ENCODE data around the gene KL.

Gene KL

DNA sequence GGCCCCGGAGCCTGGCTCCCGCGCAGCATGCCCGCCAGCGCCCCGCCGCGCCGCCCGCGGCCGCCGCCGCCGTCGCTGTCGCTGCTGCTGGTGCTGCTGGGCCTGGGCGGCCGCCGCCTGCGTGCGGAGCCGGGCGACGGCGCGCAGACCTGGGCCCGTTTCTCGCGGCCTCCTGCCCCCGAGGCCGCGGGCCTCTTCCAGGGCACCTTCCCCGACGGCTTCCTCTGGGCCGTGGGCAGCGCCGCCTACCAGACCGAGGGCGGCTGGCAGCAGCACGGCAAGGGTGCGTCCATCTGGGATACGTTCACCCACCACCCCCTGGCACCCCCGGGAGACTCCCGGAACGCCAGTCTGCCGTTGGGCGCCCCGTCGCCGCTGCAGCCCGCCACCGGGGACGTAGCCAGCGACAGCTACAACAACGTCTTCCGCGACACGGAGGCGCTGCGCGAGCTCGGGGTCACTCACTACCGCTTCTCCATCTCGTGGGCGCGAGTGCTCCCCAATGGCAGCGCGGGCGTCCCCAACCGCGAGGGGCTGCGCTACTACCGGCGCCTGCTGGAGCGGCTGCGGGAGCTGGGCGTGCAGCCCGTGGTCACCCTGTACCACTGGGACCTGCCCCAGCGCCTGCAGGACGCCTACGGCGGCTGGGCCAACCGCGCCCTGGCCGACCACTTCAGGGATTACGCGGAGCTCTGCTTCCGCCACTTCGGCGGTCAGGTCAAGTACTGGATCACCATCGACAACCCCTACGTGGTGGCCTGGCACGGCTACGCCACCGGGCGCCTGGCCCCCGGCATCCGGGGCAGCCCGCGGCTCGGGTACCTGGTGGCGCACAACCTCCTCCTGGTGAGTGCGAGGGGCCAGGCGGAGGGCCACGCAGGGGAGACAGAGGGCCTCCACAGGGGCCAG is at the start of gene KL:
Gene KL, plus strand, starts transcription at position 10 of the 909 bp plus-strand sequence. Its CDS starts 18 bp downstream, at position 28.
- DNase-seq, result peak; percentile 39

DNA sequence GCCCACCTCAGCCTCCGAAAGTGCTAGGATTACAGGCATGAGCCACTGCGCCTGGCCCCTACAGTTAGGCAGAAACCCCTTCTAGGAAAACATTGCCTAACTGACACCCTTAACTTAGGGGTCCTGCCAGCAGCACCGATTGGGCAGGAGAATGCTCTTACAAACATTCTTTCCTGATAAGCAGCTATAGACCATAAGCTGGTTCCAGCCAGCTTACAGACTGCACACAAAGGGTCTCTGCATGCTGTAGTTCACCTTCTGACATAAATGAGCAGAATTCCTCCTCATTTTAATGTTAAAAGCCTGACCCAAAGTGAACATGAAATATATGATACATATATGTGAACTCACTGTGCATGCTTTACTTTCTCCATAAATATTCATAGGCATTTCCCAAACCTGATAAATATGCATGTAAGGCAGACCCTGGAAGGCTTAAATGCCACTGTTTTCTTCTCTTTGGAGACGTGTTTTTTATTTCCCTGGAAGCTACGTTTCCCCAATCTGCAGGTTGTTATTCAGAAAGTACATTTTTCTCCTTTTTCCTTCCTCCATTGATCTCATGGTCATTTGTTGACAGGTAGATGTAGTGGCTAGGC is 48.5 kb upstream of the KL start:
- DNase-seq, result no peak

DNA sequence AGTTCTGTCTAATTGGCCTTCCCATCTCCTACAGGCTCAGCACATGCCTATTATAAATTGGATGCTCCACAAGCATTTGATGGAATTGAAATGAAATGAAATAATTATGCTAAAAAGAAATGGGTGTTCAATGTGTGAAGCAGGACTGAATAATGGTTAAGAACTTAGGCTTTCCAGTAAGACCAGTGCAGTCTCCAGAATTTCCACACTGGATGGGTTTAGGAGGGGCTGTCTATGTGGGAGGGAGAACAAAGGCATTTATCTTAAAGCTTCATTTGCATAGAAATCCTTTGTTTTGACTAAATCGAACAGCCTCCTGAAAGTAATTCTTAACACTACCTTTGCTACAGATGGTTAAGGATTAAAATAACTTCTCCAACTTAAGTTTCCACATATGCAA is 47.9 kb upstream of the KL start:
- no peak for DNase-seq

DNA sequence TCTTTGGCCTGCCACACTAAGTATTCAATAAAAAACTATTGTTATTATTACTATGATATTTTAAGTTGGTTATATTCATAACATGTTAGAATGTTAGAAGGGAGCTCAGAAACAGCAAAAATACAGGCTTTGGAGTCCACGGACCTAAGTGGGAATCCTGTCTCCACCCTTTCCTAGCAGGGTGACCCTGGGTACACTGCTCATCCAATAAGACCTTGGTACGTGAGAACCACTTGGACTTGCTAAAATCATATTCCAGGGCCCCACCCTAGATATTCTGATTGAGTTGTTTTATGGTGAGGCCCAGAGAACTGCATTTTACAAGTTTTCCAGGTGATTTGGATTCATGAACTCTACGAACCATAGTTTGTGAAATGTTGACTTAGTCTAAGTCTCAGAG is 47.4 kb upstream of the KL start:
- DNase-seq, result no peak

DNA sequence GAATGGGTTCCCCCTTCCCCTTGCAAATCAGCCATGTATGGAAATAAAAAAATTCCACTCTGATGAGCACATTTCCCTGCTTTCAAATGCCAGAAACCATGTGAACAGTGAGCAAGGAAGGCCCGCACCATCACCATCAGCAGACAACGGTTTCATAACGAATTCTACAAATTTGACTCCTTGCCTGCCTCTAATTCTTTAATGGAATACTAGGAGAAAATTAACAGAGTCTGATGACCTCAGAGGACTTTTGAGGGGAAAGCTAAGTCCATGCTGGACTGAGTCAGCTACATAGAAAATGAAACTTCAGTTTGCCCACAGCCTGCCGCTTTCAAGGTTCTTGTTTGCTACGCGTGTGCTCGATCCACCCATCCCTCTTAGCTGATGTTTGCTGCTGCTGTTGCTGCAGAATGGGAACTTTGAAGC is 46.7 kb upstream of the KL start:
- no peak for DNase-seq

DNA sequence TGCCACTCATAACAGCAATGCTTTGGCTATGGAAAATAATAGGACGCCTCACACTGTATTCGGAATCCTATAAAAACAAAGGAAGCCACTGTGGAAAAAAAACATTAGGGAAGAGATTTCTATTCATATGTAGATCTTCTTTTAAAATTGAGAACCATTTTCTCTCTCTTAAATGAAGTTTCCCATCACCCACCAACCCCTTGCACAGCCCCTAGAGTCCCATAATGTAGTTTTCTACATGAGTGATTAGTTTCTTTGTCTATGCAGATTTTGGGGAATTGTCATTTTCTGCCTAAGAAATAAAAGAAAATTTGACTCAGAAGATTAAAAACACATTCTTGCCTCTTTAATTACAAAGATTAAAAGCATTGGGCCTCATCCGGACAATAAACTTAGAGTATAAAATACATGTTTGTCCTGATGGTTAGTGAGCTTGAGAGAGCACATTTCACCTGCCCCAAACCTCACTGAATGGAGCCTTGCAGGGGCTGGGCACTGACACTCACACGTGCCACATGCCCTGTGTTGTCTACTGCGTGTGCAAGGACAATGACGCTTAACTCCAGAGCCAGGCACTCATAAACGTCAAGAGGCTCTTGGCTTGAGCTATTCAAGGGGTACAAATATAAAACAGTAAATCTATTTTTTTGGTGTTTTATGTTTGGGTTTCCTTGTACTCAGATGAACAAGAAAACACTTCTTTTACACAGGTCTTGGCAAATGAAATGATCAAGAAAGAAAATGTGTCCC is 40.0 kb upstream of the KL start:
- no peak for DNase-seq

DNA sequence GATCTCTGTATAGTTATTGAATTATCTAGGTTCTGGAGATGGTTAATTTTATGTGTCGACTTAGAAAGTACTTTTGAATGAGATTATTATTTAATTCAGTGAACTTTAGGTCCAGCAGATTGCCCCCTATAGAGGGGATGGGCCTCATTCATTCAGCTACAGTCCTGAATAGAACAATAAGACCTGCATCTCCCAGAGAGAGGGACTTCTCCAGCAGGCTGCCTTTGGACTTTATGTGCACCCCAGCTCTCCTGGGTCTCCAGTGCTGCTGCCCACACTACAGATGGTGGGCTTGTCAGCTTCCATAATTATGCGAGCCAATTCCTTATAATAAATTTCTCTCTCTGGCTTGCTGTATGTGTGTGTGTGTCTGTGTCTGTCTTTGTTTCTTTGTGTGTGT is 39.3 kb upstream of the KL start:
- no peak for DNase-seq

DNA sequence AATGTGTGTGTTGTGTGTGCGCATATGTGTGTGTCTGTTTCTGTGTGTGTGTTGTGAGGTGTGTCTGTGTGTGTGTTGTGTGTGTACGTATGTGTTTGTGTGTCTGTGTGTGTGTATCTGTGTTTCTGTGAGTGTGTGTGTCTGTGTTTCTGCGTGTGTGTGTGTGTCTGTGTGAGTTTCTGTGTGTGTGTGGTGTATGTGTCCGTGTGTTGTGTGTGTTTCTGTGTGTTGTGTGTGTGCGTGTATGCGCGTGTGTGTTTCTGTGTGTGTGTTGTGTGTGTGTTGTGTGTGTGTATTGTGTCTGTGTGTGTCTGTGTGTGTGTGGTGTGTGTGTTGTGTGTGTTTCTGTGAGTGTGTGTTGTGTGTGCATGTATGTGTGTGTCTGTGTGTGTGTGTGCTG is 38.9 kb upstream of the KL start:
- DNase-seq, result no peak

DNA sequence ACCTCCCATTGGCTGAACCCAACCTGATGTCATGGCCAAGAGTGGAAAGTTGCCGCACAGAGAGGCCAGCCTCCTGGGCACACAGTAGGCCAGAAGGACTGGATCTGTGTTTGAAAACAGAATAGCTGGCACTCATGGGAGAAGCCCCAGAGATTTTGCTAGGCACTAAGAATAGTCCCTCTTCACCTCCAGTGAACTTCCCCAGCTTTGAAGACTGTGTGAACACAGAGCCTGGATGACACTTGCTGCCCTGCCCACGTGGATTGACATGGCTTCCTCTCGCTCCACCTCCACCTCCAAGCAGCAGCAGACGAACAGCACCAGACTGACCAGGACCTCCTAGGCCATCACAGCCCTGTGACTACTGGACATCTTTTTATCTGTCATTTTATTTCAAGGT is 37.9 kb upstream of the KL start:
- no peak for DNase-seq

DNA sequence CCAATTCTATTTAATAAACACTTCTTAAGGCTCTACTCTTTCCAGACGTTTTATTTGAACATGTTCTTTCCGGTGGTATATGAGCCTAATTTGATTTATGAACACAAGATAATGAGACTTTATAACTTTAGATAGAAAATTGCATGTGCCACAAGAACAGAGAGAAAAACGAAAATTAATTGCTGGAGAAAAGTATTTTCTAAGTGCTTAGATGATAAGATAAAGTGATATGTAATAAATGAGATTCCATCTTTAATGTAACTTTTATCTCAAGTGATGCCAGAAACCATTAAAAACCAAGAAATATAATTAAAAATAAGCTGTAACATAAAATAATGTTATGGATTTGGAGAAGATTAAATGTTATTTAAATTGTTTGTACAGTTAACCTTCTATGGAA is 33.2 kb upstream of the KL start:
- DNase-seq, result no peak

DNA sequence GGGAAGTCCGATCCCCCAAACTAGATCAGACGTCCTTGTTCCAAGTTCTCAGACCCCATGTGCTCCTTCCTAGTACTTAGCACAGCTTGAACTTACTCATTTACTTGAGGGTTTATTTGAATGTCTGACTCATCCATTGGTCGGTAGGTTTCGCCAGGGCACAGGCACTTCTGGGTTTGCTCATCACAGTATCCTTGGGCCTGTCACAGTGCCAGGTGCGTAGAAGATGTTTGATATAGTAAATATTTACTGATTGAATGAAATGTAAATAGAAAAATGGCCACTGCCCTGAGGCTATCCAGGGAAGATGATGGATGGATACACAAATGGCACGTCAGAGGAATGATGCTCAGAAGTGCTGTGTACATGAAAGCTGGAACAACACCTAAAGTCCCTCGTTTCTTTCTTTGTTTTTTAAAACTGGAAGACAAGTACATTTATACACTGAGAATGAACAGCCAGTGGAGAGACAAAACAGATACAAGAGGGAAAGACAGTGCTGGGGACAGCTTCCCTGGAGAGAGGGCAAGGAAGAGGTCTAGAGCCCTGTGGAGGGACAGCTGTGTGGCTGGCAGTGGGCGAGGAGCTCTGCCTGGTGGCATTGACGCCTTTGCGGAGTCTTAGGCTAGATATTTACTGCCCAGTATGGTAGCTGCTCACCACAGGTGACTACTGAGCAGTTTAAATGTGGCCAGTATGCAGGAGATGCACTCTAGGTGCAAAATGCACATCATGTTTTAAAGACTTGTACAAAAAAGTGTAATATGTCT is 31.2 kb upstream of the KL start:
- no peak for DNase-seq

DNA sequence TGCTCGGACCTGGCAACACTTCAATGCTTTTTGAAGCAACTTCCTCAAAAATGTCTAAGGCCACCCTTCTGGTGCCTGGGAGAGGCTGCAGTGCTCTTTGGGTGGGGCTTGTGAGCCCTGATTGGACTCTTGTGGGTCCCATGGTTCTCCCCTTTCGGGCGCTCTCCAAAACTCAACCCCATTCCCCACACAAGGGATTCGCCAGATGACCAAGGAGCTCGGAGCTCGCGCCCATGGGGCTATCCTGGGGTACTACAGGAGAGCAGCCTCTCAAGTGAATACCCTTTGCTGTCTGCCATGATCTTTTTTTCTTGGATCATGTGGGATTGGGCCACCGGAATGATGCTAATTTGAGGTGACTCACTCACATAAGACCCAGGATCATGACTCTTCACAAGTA is 29.7 kb upstream of the KL start:
- DNase-seq, result no peak

DNA sequence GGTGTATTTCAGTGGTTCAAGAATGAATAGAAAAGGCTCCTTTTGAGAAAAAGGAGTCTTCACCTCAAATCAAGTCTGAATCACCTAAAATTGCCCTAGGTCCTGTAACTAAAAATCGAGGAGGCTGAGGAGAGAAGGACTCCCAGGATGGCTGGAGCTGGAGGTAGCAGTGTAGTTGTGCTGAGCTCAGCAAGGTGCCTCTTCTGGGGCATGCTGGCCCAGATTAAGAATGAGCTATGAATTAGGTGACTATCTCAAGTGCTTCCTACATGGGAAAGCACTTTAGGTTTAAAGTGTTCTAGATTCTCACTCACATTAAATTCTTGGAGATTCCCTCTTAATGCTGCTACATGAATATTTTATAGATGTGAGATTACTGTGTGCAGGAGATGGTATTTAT is 28.8 kb upstream of the KL start:
- no peak for DNase-seq

DNA sequence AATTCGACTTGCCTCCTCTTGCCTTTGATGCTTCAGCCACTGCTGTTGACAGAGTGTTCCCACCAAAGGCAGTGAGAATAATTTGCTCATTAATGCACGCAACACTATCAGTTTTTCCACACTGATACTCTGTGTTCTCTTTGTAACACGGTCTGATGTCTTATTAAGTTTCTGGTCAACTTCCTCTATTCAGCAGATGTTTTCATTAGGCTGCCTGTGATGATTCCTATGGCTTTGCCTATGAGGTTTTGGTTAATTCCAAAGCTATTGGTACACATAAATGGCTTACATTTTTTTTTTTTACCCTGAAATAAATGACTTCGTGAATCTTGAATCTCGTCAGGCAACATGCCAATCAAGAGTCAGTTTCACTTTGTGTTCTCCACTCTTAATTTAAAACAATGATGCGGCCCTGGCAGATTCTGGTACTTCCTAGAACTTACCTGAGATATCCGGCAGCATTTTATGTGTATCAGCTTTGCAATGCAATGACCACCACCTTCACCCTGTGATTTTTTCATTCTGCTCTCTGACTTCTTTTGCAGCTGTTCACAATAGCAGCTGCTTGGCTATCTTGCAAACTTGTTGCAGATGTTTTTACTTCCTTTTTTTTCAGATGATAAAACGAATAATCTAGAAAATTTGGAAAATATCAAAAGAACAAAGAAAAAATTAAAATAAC is 27.5 kb upstream of the KL start:
- DNase-seq, result no peak

DNA sequence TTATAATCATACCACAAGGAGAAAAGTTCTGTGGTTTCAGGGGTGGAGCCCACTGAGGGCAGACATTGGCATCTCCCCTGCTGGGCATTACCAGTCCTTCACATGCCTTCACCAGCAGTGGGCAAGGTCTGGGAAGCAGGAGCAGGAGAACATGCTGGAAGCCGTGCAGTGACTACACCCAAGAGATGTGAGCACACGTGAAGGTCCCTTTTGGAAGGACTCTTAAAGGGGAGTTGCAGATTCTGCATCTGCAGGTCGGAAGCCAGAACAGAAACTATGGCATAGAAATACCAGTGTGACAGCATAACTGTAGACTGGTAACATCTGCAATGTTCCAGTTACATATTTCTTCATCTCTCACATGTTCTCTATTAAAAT is 26.9 kb upstream of the KL start:
- DNase-seq, result no peak

DNA sequence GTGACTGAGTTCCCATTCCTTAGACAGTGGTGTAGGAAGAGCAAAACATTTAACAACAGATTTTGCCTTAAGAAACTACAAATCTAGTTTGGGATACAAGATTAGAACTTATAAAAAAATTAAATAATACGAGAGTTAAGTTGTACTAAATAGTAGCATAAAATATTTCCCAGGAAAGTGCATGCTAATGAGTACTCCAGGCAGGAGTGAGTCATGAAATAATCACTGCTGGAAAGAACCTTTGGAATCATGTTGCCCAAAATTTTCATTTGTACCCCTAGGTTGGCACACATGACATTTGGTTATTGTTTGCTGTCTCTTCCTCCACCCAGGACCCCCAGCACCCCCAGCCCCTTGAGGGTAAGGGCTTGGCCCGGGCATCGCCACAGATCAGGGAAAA is 26.3 kb upstream of the KL start:
- DNase-seq, result no peak

DNA sequence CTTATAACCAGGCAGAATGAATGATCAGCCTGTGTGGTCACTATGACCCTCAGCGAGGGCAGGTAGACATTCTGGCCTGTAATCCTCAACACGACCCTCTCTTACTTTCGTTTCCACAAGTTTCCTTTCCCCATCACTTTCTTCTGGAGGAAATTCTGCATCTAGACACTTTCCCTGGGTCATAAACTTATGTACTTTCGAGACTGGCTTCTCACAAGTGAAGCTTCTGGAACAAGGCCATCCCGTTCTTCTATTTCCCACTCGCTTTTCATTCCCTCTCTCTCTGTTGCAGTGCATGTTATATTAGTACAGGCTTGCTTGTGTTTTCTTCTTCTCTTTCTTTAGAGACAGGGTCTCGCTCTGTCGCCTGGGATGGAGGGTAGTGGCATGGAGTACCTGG is 23.1 kb upstream of the KL start:
- no peak for DNase-seq

DNA sequence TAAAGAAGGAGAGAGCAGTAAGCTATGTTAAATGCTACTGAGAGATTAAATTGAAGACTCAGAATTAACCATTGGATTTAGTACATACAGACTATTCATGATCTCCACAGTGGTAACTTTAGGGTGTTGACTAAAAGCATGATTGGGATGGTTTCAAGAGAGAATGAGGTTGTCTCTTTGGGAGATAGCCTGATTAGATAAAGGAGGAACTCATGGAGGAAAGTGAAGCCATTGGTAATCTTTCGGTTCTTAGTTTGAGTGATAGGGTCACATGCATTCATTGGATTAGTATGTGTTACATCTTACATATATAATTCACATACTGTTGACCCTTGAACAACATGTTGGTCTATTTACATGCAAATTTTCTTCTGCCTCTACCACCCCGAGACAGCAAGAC is 18.8 kb upstream of the KL start:
- no peak for DNase-seq

DNA sequence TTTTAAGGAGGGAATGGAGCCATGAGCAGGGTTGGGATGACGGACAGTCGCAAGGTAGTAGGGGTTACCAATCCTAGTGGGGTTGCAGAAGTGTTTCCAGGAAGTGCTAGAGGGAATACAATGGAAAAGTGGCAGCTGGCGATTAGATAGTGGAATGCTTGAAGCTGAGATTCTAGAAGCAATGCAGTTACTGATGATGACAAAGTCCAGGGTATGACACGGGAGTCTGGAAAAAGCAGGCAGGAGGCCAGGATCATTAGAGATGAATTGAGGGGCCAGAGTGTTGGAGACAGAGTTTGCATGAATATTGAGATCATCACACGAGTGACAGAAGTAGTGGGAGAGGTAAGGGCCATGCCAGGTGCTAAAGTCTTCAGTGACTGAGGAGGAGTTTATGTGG is 17.3 kb upstream of the KL start:
- no peak for DNase-seq

DNA sequence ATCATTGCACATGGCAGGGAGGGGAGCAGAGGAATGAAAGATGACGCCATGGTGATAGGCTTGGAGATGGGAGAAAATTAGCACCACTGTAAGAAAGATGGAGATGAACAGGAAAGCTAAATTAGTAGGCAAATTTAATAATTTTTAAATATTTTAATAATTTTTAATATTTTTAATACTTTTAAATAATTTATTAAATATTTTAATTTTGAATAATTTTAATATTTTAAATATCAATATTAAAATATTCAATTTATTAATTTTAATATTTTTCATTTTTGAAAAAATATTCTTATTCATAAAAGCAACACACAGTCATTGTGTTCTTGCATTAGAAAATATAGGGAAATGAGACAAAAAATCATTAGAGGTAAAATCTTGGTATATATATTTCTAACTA is 15.9 kb upstream of the KL start:
- DNase-seq, result no peak

DNA sequence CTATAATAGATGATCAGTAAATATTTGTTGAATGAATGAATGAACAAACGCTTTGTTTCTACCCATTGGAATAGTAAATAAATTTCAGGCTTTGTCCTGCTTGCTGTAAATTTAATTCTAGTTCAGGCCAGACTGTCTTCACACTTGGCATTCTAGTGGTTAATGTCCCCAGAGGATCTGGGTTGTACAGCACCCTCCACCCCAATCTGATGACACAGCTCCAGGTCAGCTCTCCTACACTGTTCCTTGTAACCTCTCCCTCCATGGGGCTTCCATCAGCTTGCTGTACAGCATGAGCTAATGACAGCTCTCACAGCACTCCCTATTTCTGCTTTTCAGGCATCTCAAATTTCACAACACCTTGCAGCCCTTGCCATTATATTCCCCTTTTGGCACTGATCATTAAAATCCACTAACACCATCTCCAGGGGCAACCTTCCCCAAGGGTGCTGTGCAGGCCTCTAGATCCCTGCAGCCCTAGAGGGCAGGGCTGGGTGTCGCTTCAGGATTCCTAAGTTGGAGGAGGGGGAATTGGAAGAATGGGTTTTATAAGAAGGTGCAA is 12.7 kb upstream of the KL start:
- no peak for DNase-seq

DNA sequence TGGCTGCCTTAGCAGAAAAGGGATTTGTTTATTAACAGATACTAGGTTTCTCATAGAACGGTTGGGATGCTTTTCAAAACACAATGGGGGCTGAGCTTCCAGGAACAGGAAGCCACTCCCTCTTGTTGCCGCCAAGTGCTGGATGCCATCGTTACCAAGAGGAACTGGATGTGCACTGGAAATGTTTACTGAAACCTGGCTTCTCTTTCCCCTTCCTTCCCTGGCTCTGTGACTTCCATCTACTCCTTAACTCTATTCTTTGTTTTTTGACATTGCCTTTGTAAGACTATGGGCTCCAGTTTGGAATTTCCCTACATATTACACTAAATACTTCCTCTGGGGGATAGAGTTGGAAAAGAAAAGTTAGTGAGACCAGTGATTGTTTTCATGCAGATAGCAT is 11.7 kb upstream of the KL start:
- no peak for DNase-seq
